Skeletal muscle satellite cell (primary cell): Measurements from ENCODE around the gene SNAPIN.
"Not testable (repeated sequence)": the region's sequence is repeated elsewhere in the genome, so short reads cannot be mapped to it uniquely, and the experiment has no call there.

Experiments
- H3K27me3 ChIP-seq: 2 replicates; pipeline ENCODE4 v1.7.0; 2013; ENCODE audit warnings: low read length; ENCODE audit not compliant: control insufficient read depth, insufficient read depth
- H3K36me3 ChIP-seq: 2 replicates; pipeline ENCODE4 v1.7.0; 2013; ENCODE audit warnings: mild to moderate bottlenecking, control low read depth, low read length; ENCODE audit not compliant: insufficient read depth
- H3K4me1 ChIP-seq: 2 replicates; pipeline ENCODE4 v1.7.0; 2013; ENCODE audit warnings: low read length; ENCODE audit not compliant: control insufficient read depth, insufficient read depth
- H3K4me2 ChIP-seq: 2 replicates; pipeline ENCODE4 v1.7.0; 2013; ENCODE audit warnings: mild to moderate bottlenecking, low read length
- H3K4me3 ChIP-seq: 2 replicates; pipeline ENCODE4 v1.7.0; 2013; ENCODE audit warnings: low read length
- H3K9ac ChIP-seq: 2 replicates; pipeline ENCODE4 v1.7.0; 2013; ENCODE audit warnings: mild to moderate bottlenecking, low read depth, low read length, moderate library complexity
- H3K9me3 ChIP-seq: replicated peaks from 2 replicates; pipeline ENCODE4 v1.7.0; 2013; ENCODE audit warnings: mild to moderate bottlenecking, control low read depth, low read length

The SNAPIN gene

DNA sequence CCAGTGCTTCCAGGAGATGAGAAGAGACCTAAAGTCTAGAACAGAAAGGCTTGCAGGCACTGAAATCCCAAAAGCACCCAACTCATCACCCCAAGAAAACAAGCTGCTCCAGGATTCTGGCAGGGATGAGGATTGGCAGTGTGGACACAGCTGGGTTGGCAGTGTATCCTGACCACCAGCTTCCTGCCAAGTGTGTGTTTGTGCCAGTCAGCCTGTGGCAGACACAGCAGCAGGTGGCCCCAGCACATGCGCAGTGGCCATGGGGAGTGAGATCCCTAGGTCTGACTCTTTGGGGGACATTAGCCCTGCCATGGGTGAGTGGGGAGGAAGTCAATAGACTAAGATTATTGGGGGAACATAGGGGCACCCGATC lies 8.7 kb upstream of the SNAPIN start:
- Histone ChIP-seq H3K27me3 (no peaks in the 10 kb centered on the region), H3K4me1 (peaks cover 12% of the 10 kb centered on the region), H3K4me2 (no peak overlapping the region), H3K9ac (no peak overlapping the region), H3K9me3 (no peaks in the 10 kb centered on the region), H3K36me3 (peaks cover 21% of the 10 kb centered on the region), H3K4me3 (no peak overlapping the region)

DNA sequence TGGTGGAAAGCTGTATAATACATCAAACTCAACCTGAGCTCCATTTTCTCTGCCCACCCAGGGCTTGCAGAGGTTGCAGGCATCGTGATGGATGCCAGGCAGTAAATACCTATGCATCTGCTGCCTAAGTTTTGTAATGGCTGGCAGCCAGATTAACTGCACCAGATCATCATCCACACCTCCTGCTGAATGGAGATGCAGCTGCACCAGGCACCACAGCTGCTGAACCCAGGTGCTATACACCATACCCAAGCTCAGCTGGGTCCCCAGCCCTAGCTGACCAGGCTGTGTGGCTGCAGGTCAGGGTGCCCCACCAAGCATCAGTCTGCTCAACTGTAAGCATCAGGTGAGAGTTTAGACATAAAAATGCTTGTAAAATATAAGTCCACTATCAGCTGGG lies 6.7 kb upstream of the SNAPIN start:
- Histone ChIP-seq H3K36me3 (peaks cover 2% of the 10 kb centered on the region), H3K9me3 (no peaks in the 10 kb centered on the region)

DNA sequence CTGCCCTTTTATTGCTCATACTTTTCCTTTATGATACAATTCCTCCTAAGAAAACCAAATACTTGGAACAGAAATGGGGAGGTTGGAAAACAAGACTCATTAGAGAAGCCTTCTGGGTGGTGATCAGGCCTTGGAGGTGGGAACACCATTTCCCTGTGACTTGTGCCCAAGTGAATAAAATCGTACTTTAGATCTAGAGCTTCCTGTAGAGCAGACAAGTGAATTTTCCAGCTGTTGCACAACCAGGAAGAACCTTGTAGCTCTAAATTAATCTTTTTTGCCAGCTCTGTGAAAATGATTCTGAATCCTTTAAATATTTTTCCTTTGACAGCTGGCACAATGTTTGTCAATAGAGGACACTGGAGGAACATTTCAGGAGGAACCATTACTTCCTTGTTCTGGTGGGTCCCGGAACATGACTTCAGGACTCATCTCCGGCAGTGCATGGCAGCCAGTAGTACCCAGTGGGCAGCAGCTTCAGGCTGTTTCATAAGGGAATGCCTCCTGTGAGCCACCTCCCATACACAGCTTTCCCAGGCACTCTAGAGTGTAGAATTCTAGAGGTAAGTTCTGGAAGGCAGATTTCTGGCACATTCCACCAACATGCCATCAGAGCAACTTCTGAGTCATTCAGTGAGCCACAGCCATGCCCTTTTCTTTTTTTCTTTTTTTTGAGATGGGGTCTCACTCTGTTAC lies 5.5 kb upstream of the SNAPIN start:
- Histone ChIP-seq H3K4me1 (peaks cover 12% of the 10 kb centered on the region), H3K4me2 (peak overlapping the region; percentile 30), H3K9ac (no peak overlapping the region), H3K9me3 (no peaks in the 10 kb centered on the region), H3K36me3 (no peaks in the 10 kb centered on the region), H3K4me3 (no peak overlapping the region), H3K27me3 (no peaks in the 10 kb centered on the region)

More for the DNA sequence above, 6.7 kb upstream of the SNAPIN start:
- peaks cover 12% of the 10 kb centered on the region for H3K4me1 ChIP-seq
- no peak overlapping the region for H3K4me2 ChIP-seq
- no peak overlapping the region for H3K4me3 ChIP-seq
- H3K27me3 ChIP-seq: no peaks in the 10 kb centered on the region
- no peak overlapping the region for H3K9ac ChIP-seq

DNA sequence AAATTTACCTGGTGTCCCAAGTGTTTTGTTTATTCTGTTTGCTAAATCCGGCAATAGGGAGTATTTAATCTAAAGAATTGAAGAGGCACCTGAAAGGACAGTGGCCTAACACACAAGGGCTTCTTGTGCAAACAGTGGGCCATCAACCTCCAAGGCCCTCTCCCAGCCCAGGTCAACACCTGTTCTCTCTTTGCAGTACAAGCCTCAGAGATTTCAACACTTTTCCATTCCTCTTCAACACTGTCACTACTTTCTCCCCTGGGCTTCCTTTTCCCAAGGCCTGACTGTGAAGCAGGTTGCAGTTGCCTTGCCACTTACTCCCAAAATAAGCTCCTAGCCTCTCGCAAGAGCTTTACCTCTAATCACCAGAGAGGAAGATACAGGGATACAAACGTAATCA lies 3.2 kb upstream of the SNAPIN start:
- H3K9me3 ChIP-seq: no peaks in the 10 kb centered on the region
- H3K36me3 ChIP-seq: no peaks in the 10 kb centered on the region
- no peak overlapping the region for H3K9ac ChIP-seq
- peaks cover 21% of the 10 kb centered on the region for H3K4me1 ChIP-seq
- H3K4me2 ChIP-seq: no peak overlapping the region
- H3K27me3 ChIP-seq: no peaks in the 10 kb centered on the region
- H3K4me3 ChIP-seq: no peak overlapping the region

DNA sequence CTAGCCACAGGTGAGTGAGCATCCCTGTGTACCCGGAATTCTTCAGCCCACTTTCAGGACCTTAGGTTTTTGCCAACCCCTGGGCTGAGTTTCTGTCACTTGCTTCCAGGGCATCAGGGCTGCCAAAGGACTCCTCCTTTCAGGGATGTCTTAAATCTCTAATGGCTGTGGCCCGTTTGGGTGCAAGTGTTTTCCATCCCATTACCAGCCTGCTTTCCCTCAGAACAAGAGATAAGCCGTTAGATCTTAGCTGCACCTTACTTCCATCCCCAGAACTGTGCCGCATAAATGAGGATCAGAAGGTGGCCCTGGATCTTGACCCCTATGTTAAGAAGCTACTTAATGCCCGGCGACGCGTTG lies 652 bp downstream of the SNAPIN start:
- Histone ChIP-seq H3K4me2 (peak overlapping the region; percentile 91), H3K4me1 (peaks cover 16% of the 10 kb centered on the region), H3K36me3 (peaks cover 31% of the 10 kb centered on the region), H3K9ac (peak overlapping the region; percentile 88), H3K9me3 (no peaks in the 10 kb centered on the region), H3K4me3 (peak overlapping the region; percentile 95), H3K27me3 (no peaks in the 10 kb centered on the region)

DNA sequence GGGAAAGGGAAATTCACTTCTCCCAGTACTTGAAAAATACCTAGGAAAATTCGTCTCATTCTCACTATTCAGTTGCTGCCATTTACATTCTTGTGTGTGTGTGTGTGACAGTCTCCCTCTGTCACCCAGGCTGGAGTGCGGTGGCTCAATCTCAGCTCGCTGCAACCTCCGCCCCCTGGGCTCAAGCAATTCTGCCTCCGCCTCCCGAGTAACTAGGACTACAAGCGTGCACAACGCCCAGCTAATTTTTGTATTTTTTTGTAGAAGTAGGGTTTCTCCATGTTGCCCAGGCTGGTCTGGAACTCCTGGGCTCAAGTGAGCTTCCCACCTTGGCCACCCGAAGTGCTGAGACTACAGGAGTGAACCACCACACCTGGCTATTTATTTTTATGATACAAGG lies 1.2 kb downstream of the SNAPIN start:
- peak overlapping the region; percentile 95 for H3K4me3 ChIP-seq
- H3K27me3 ChIP-seq: no peaks in the 10 kb centered on the region
- peaks cover 36% of the 10 kb centered on the region for H3K36me3 ChIP-seq
- H3K4me1 ChIP-seq: peaks cover 16% of the 10 kb centered on the region
- no peaks in the 10 kb centered on the region for H3K9me3 ChIP-seq
- H3K4me2 ChIP-seq: peak overlapping the region; percentile 91
- peak overlapping the region; percentile 88 for H3K9ac ChIP-seq

DNA sequence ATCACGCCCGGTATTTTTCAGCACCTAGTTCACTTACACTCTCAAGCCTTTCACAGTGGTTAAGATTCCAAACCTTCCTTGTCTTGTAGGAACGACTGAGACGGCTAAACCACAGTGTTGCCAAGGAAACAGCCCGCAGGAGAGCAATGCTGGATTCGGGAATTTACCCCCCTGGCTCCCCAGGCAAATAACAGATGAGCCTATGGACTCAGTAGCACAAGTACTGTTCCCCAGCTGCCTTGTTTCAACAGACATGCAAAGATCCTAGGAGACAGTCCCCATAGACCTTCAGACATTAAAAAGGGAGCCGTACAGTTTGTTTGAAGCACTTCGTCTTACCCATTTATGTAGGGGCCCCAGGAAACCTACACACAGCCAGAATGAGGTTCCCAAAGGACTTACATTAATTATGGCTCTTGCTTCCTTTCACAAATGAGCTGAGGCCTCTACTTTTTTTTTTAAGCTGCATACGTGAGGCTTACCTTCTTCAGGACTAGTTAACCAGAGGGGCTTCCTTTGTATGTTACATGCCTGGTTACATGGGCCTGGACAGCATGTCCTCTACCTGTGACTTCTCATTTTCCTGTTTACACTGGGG lies 2.7 kb downstream of the SNAPIN start:
- Histone ChIP-seq H3K36me3 (peaks cover 52% of the 10 kb centered on the region), H3K4me2 (no peak overlapping the region)

DNA sequence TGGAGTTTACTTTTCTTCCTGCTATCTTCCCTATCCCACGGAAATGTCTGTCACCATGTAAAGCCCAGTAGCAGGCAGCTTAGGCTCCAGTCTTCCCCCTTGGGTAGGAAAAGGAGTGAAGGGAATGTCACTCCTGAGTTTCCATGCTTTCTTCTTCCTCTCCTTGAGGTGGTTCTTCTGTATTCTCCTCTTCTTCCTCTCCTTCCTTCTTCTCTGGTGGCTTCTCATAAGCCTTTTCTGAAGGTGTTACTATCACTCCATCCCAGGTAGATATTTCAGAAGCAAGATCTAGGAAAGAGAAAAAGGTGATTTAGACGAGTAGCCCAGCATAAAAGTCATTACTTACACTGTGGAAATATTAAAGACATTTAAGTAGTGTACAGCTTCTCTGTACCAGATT lies 3.8 kb downstream of the SNAPIN start:
- Histone ChIP-seq H3K36me3 (peaks cover 62% of the 10 kb centered on the region), H3K9me3 (no peaks in the 10 kb centered on the region), H3K27me3 (no peaks in the 10 kb centered on the region), H3K9ac (no peak overlapping the region), H3K4me2 (no peak overlapping the region), H3K4me1 (peaks cover 16% of the 10 kb centered on the region), H3K4me3 (no peak overlapping the region)

More for the DNA sequence above, 2.7 kb downstream of the SNAPIN start:
- no peaks in the 10 kb centered on the region for H3K9me3 ChIP-seq
- no peak overlapping the region for H3K9ac ChIP-seq
- H3K4me3 ChIP-seq: no peak overlapping the region
- H3K4me1 ChIP-seq: peaks cover 16% of the 10 kb centered on the region
- H3K27me3 ChIP-seq: no peaks in the 10 kb centered on the region

DNA sequence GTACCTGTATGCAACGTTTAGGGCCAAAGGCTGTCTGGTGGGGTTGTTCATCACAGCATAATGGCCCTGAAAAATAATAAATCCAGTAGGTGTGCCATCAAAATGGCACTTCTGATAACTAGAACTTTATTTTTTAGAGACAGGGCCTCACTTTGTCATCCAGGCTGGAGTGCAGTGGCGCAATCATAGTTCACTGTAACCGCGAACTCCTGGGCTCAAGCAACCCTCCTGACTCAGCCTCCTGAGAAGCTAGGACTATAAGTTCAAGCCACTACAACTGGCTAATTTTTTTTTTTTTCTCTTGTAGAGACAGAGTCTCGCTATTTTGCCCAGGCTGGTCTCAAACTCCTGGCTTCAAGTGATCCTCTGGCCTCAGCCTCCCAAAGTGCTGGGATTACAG lies 4.7 kb downstream of the SNAPIN start:
- peaks cover 72% of the 10 kb centered on the region for H3K36me3 ChIP-seq

DNA sequence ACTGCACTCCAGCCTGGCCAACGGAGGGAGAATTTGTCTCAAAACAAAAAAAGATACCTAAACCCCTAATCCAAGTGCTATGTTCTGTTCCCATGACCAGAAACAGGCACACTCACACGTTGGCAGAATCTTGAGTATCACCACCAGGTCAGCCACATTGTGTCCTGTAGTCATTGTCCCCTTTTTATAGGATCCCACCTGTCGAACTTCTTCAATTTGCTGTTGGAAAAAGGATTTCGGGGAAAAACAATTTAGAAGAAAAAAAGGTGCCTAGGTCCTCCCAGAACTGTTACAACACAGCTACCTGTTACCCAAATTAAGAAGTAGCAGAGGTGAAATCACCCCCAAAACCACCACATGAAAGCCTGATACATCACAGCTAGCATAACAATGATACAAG lies 8.9 kb downstream of the SNAPIN start:
- peaks cover 75% of the 10 kb centered on the region for H3K36me3 ChIP-seq
- H3K4me3 ChIP-seq: no peak overlapping the region

More for the DNA sequence above, 4.7 kb downstream of the SNAPIN start:
- peaks cover 12% of the 10 kb centered on the region for H3K4me1 ChIP-seq
- no peaks in the 10 kb centered on the region for H3K9me3 ChIP-seq
- H3K4me2 ChIP-seq: no peak overlapping the region
- H3K9ac ChIP-seq: no peak overlapping the region
- no peak overlapping the region for H3K4me3 ChIP-seq
- no peaks in the 10 kb centered on the region for H3K27me3 ChIP-seq

DNA sequence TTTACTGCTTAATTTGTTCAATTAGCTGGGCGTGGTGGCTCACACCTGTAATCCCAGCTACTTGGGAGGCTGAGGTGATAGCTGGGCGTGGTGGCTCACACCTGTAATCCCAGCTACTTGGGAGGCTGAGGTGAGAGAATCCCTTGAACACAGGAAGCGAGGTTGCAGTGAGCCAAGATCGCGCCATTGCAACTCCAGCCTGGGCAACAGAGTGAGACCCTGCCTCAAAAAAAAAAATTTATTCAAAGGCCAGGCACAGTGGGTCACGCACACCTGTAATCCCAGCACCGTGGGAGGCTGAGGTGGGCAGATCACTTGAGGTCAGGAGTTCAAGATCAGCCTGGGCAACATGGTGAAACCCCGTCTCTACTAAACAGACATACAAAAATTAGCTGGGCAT lies 10.2 kb downstream of the SNAPIN start:
- Histone ChIP-seq H3K4me1 (peaks cover 14% of the 10 kb centered on the region), H3K36me3 (peaks cover 64% of the 10 kb centered on the region), H3K4me2 (peak overlapping the region; percentile 31)
- H3K9me3 ChIP-seq, H3K4me3 ChIP-seq, H3K9ac ChIP-seq, H3K27me3 ChIP-seq: not testable (repeated sequence)

More for the DNA sequence above, 8.9 kb downstream of the SNAPIN start:
- Histone ChIP-seq H3K4me1 (peaks cover 16% of the 10 kb centered on the region), H3K9ac (no peak overlapping the region), H3K9me3 (no peaks in the 10 kb centered on the region), H3K27me3 (no peaks in the 10 kb centered on the region), H3K4me2 (no peak overlapping the region)

DNA sequence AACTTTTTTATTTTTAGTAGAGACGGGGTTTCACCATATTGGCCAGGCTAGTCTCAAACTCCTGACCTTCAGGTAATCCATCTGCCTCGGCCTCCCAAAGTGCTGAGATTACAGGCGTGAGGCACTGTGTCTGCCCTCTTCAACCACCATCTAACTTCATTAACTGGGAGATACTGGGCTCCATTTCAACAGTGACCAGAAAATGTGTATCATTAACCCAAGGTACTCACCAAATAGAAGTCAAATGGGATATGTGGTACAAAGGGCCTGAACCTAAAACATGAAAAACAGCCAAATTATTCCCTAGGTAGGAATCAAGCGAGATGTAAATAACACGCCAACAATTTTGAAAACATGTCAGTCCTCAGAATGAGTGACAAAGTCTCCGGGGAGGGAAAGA lies 11.1 kb downstream of the SNAPIN start:
- peaks cover 10% of the 10 kb centered on the region for H3K4me1 ChIP-seq
- peak overlapping the region; percentile 96 for H3K9ac ChIP-seq
- H3K36me3 ChIP-seq: peaks cover 54% of the 10 kb centered on the region
- H3K4me3 ChIP-seq: peak overlapping the region; percentile 89
- H3K27me3 ChIP-seq: no peaks in the 10 kb centered on the region
- no peaks in the 10 kb centered on the region for H3K9me3 ChIP-seq
- H3K4me2 ChIP-seq: peak overlapping the region; percentile 96
